ENCODE results near the gene C22orf15.

GRCh38 chr22:23752750-23753149, 10.0 kb upstream of the C22orf15 start:
- TF ChIP-seq, protein P1, sequence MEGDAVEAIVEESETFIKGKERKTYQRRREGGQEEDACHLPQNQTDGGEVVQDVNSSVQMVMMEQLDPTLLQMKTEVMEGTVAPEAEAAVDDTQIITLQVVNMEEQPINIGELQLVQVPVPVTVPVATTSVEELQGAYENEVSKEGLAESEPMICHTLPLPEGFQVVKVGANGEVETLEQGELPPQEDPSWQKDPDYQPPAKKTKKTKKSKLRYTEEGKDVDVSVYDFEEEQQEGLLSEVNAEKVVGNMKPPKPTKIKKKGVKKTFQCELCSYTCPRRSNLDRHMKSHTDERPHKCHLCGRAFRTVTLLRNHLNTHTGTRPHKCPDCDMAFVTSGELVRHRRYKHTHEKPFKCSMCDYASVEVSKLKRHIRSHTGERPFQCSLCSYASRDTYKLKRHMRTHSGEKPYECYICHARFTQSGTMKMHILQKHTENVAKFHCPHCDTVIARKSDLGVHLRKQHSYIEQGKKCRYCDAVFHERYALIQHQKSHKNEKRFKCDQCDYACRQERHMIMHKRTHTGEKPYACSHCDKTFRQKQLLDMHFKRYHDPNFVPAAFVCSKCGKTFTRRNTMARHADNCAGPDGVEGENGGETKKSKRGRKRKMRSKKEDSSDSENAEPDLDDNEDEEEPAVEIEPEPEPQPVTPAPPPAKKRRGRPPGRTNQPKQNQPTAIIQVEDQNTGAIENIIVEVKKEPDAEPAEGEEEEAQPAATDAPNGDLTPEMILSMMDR (IDR thresholded peaks at IDR 0.05): no peak
- no peak for TF ChIP-seq POLR2A (IDR thresholded peaks at IDR 0.05)

Data from sigmoid colon (tissue), 3 donors.